OCI-LY7 (cell line): ENCODE data around the gene CTBP1. TPM values are rescaled to one million over a fixed set of nuclear protein-coding genes. Genes with fewer than 3 reads are reported as not detected.

Source experiments
- BruUV-seq: library from RNA; stranded (reverse); fragments of 400-500 nt; replicated peaks from 2 replicates; lab custom pipeline; 2021; lab: Mats Ljungman, UMichigan
- CTCF ChIA-PET: fragments of 300-600 bp; sonication (Branson Sonifier 250); formaldehyde crosslinking; loops from one replicate; lab custom pipeline; 2022; ENCODE audit warnings: antibody characterized with exemption; ENCODE audit not compliant: unreplicated experiment; lab: Charles Lee
- POLR2A ChIA-PET: fragments of 300-600 bp; sonication (Branson Sonifier 250); formaldehyde crosslinking; loops from one replicate; lab custom pipeline; 2022; ENCODE audit warnings: antibody characterized with exemption; lab: Charles Lee
- DNase-seq: peaks from one replicate; pipeline ENCODE4 v3.0.0-alpha.2; 2015; ENCODE audit warnings: low spot score
- H2AFZ ChIP-seq: fragments of 200-600 bp; sonication (generic), shearing (Covaris generic); 2 replicates; pipeline ENCODE4 v1.6.1; 2014; ENCODE audit warnings: mild to moderate bottlenecking, antibody characterized with exemption, low read length, moderate library complexity
- H3K27ac ChIP-seq: fragments of 200-600 bp; sonication (generic); 2 replicates; pipeline ENCODE4 v1.5.1; 2014; ENCODE audit warnings: mixed run types, low read depth, mild to moderate bottlenecking, moderate library complexity, low read length, inconsistent platforms; ENCODE audit not compliant: poor library complexity, severe bottlenecking
- H3K36me3 ChIP-seq: fragments of 200-600 bp; sonication (generic); 2 replicates; pipeline ENCODE4 v1.6.1; 2014; ENCODE audit warnings: mild to moderate bottlenecking, antibody characterized with exemption, low read length, moderate library complexity, mixed read lengths; ENCODE audit not compliant: insufficient read depth
- H3K4me1 ChIP-seq: fragments of 200-600 bp; sonication (generic); 2 replicates; pipeline ENCODE4 v1.5.1; 2014; ENCODE audit warnings: mild to moderate bottlenecking, low read length; ENCODE audit not compliant: insufficient read depth, poor library complexity, severe bottlenecking
- H3K4me2 ChIP-seq: fragments of 200-600 bp; sonication (generic); 2 replicates; pipeline ENCODE4 v1.6.1; 2014; ENCODE audit warnings: mild to moderate bottlenecking, low read length
- H3K4me3 ChIP-seq: fragments of 200-600 bp; sonication (generic); 2 replicates; pipeline ENCODE4 v1.5.1; 2014; ENCODE audit warnings: mild to moderate bottlenecking, low read depth, low read length; ENCODE audit not compliant: poor library complexity, severe bottlenecking
- H3K79me2 ChIP-seq: fragments of 200-600 bp; sonication (generic); 2 replicates; pipeline ENCODE4 v1.6.1; 2016; ENCODE audit warnings: low read depth, mild to moderate bottlenecking, low read length, moderate library complexity, mixed read lengths; ENCODE audit not compliant: insufficient read depth
- H3K9me2 ChIP-seq: fragments of 200-600 bp; sonication (generic); 2 replicates; pipeline ENCODE4 v1.6.1; 2016; ENCODE audit warnings: mild to moderate bottlenecking, low read length, mixed read lengths; ENCODE audit not compliant: insufficient read depth
- H3K9me3 ChIP-seq: fragments of 200-600 bp; sonication (generic); 2 replicates; pipeline ENCODE4 v1.6.1; 2014; ENCODE audit warnings: mild to moderate bottlenecking, mixed run types, low read length, mixed read lengths
- H4K20me1 ChIP-seq: fragments of 200-600 bp; sonication (generic); 2 replicates; pipeline ENCODE4 v1.6.1; 2014; ENCODE audit warnings: mild to moderate bottlenecking, antibody characterized with exemption, low read length, moderate library complexity, mixed read lengths; ENCODE audit not compliant: insufficient read depth
- CTCF ChIP-seq: fragments of 200-600 bp; sonication (generic); conservative IDR thresholded peaks from 2 replicates; pipeline ENCODE4 v1.5.1; 2014; ENCODE audit warnings: mild to moderate bottlenecking, antibody characterized with exemption, low read length, moderate library complexity, mixed read lengths
- EZH2phosphoT487 ChIP-seq: fragments of 200-600 bp; sonication (generic); IDR thresholded peaks from 2 replicates; pipeline ENCODE4 v1.6.1; 2018; ENCODE audit warnings: low read depth, borderline replicate concordance, mild to moderate bottlenecking, mixed run types, antibody characterized with exemption, low read length, moderate library complexity, mixed read lengths
- intact Hi-C: fragments of 100-400 bp; cut with micrococcal nuclease; formaldehyde crosslinking; loops from one replicate; pipeline ENCODE4 v1.10.0; 2022; ENCODE audit not compliant: unreplicated experiment
- total RNA-seq, 2 experiments: library from RNA; depleted of rRNA in 1 of 2; stranded (reverse); fragments of >200 nt in 1 of 2; shearing (Covaris generic) in 1 of 2; gene quantifications; 2 replicates each; pipeline ENCODE4 v1.2.3, GENCODE V29; 2014 to 2022

Gene CTBP1
- total RNA-seq, 2 experiments from 2014 or later, result 238 to 311 TPM

- Histone ChIP-seq H3K36me3 (peaks cover 69% of the 10 kb centered on the region), H4K20me1 (no peaks in the 10 kb centered on the region)
- POLR2A ChIA-PET, result no interaction called here
Measured at GRCh38 chr4:1211891-1212545, 36.9 kb downstream of the CTBP1 start.

GRCh38 chr4:1211371-1211770 lies 37.6 kb downstream of the CTBP1 start:
- no TSS peak for BruUV-seq
- no peak for DNase-seq
- H3K9me2 ChIP-seq, result no peaks in the 10 kb centered on the region
- intact Hi-C loops, result no loop called here
- no peak overlapping the region for H3K27ac ChIP-seq
- H3K4me1 ChIP-seq, result peaks cover 25% of the 10 kb centered on the region
- H3K4me3 ChIP-seq, result no peak overlapping the region
- H2AFZ ChIP-seq, result no peak overlapping the region
- no peak for TF ChIP-seq EZH2phosphoT487
- TF ChIP-seq CTCF, result no peak
- POLR2A ChIA-PET, result no interaction called here
- H3K4me2 ChIP-seq, result no peak overlapping the region
- CTCF ChIA-PET, result no interaction called here
- no peaks in the 10 kb centered on the region for H3K9me3 ChIP-seq
- H3K36me3 ChIP-seq, result peaks cover 69% of the 10 kb centered on the region
- no peaks in the 10 kb centered on the region for H4K20me1 ChIP-seq
- H3K79me2 ChIP-seq, result no peaks in the 10 kb centered on the region

More at GRCh38 chr4:1211891-1212545, 36.9 kb downstream of the CTBP1 start:
- TF ChIP-seq CTCF (no peak), EZH2phosphoT487 (no peak)
- no peak overlapping the region for H3K27ac ChIP-seq
- H3K4me1 ChIP-seq, result peaks cover 31% of the 10 kb centered on the region
- no peaks in the 10 kb centered on the region for H3K9me2 ChIP-seq
- DNase-seq, result no peak
- intact Hi-C loops, result no loop called here
- no peak overlapping the region for H3K4me2 ChIP-seq
- no peak overlapping the region for H3K4me3 ChIP-seq
- no peaks in the 10 kb centered on the region for H3K9me3 ChIP-seq
- CTCF ChIA-PET, result no interaction called here
- no TSS peak for BruUV-seq
- peaks cover 1% of the 10 kb centered on the region; the same call in 1 of the 2 replicates for H3K79me2 ChIP-seq
- no peak overlapping the region for H2AFZ ChIP-seq

GRCh38 chr4:1210971-1211370 lies 38.0 kb downstream of the CTBP1 start:
- Histone ChIP-seq H3K4me2 (no peak overlapping the region), H2AFZ (no peak overlapping the region), H3K9me2 (no peaks in the 10 kb centered on the region), H4K20me1 (no peaks in the 10 kb centered on the region), H3K4me3 (no peak overlapping the region), H3K36me3 (peaks cover 67% of the 10 kb centered on the region), H3K27ac (no peak overlapping the region), H3K9me3 (no peaks in the 10 kb centered on the region), H3K4me1 (peaks cover 21% of the 10 kb centered on the region), H3K79me2 (no peaks in the 10 kb centered on the region)
- ChIA-PET POLR2A (no interaction called here), CTCF (no interaction called here)
- no peak for TF ChIP-seq CTCF
- TF ChIP-seq EZH2phosphoT487, result no peak
- intact Hi-C loops, result no loop called here
- no peak for DNase-seq
- BruUV-seq, result no TSS peak
